Measurements from ENCODE around the gene COX19.
"Not testable (repeated sequence)": the region's sequence is repeated elsewhere in the genome, so short reads cannot be mapped to it uniquely, and the experiment has no call there.

COX19 gene

GRCh38 chr7:926061-927030, 49.0 kb downstream of the COX19 start:
- no peak for DNase-seq (ENCODE audit: low read depth, low spot score)

- no peak for DNase-seq (ENCODE audit: low read depth, low spot score)
Observed at GRCh38 chr7:925601-926000, 49.7 kb downstream of the COX19 start.

DNA sequence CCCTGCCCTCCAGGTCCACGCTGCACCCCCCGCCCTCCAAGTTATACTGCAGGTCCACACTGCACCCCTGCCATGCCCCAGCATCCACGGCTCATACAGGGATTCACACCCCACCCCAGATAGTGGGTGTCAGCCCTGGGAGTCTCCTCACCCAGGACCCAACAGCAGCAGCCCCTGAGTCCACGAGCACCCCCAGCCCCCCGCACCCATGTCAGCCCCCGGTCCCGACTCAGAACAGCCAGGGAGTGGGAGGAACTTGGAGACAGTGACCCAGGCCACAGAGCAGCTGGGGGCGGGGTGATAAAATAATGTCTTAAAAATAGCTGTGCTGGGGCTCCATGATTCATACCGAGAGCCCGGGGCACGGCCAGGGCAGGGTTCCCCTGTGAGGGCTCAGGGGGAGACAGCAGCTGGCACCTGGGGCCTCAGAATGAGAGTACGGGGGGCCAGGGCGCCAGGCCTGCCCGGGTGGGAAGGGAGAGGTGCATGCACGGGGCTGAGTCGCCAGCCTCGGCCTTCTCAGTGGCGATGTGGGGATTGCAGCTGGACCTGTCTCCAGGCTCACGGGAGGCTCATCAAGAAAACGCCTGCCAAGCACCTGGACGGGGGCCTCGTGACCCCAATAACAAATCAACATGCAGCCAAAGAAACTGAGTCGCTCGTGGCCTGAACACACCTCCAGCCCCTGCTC, 50.7 kb downstream of the COX19 start:
- no peak for DNase-seq (ENCODE audit: low read depth, low spot score)

DNA sequence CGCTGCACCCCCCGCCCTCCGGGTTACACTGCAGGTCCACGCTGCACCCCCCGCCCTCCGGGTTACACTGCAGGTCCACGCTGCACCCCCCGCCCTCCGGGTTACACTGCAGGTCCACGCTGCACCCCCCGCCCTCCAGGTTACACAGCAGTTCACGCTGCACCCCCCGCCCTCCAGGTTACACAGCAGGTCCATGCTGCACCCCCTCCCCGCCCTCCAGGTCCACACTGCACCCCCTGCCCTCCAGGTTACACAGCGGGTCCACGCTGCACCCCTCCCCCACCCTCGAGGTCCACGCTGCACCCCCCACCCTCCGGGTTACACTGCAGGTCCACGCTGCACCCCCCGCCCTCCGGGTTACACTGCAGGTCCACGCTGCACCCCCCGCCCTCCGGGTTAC, 51.3 kb downstream of the COX19 start:
- DNase-seq (ENCODE audit: low read depth, low spot score), result not testable (repeated sequence)

GRCh38 chr7:923108-924041, 52.0 kb downstream of the COX19 start:
- DNase-seq (ENCODE audit: low read depth, low spot score), result no peak

- no peak for DNase-seq (ENCODE audit: low read depth, low spot score)
Observed at GRCh38 chr7:922334-923107, 52.8 kb downstream of the COX19 start.

DNA sequence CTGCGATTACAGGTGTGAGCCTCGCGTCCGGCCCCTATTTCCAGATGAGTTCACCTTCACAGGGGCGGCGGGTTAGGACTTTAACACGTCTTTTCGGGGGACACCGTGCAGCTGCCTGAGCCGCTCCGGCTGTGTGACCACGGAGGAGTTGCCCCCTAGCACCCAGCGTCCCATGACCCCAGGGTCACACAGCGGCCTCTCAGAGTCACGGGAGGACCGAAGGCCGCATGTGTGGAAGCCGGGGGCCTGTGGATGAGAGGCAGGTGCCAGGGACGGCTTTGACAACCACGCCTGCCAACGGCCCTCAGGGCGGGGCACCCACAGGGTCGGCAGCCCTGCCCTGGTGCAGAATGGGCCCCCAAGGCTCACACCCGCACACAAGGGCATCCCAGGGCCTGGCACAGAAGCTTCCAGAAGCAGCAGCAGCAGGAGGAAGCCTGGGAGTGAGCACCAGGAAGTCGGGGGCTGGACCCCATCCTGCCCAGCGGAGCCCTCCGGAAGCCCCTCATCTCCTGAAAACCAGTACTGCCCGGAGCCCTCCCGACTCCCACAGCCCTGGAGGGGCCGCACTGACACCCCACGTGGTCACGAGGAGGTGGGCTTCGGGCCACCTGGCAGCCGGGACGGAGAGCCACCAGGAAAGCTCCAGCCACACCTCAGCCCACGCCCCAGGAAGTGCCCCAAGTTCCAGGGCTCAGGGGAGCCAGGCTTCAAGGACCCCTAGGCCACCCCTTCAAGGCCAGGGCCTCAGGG, 53.6 kb downstream of the COX19 start:
- no peak for DNase-seq (ENCODE audit: low read depth, low spot score)

DNA sequence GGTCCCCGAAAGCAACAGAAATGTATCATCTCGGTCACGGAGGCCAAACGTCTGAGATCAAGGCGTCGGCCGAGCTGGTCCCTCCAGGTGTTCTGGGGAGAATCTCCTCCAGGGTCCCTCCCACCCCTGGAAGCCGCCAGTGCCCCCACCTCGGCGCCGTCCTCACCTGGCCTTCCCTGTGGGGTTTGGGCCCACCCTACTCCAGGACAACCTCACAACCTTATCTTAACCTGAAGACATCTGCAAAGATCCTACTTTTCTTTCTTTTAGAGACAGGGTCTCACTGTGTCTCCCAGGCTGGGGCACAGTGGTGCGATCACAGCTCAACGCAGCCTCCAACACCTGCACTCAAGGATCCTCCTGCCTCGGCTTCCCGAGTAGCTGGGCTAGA, 54.3 kb downstream of the COX19 start:
- DNase-seq (ENCODE audit: low read depth, low spot score), result no peak

DNA sequence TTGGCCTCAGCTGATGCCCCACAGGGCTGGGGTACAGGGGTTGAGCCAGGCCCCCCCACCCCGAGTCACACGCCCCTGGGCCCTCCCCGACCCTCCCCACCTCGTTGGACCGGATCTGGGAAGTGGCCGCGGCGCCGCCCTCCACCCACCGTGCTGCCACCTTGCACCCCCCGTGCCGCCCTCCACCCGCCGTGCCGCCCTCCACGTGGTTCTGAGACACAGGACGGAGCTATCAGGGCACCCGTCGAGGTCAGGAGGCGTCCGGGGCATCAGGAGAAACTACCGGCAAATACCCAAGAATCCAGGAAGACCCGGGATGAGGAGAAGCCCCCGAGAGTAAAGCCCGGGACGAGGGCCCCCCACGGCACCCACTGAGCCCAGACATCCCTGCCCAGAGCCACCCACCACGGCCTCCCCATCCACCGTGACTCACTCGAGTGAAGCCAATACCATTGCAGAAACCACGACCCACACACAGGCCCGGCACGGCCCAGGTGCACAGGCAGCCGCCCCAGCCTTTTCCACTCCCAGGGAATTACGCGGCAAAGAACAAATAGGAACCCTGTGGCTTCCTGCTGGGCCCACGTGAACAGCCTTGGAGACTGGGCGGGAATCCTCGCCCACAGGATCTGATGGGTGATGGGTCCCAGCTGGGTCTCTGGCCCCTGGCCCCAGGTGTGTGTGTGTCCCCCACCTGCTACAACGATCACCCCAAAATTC, 54.8 kb downstream of the COX19 start:
- DNase-seq (ENCODE audit: low read depth, low spot score), result no peak

DNA sequence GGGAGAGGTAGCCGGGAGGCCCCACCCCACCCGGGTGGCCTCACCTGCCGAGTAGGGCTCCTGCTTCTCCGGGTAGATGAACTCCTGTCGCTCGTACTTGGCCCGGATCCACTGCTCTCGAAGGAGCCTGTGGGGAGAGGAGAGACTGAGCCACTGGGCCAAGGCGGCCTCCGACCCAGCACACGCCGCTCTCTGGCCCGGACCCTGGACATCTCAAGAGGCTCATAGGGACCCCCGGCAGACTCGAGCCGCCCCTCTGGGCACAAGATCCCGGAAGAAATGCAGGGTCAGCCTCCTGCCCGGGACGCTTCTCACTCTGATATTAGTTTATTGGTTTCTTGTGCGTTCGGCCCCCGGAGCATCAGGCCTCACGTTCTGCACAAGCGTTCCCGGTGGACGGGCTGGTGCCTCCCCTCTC, 55.4 kb downstream of the COX19 start:
- no peak for DNase-seq (ENCODE audit: low read depth, low spot score)

DNA sequence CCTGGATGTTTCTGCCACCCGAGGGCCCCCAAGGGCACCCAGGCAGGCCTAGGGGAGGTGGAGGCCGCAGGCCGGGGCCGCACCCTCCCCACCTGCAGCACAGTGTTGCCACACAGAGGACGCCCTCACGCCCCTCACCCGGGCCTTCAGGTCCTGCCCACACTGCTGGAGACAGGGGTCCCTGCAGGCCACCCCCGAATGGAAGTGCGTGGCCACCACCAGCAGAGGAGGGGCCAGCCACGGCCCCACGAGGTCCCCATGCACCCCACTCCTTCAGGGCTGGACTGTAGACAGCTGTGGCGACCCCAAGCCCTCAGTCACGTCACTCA, 56.3 kb downstream of the COX19 start:
- DNase-seq (ENCODE audit: low read depth, low spot score), result no peak

DNA sequence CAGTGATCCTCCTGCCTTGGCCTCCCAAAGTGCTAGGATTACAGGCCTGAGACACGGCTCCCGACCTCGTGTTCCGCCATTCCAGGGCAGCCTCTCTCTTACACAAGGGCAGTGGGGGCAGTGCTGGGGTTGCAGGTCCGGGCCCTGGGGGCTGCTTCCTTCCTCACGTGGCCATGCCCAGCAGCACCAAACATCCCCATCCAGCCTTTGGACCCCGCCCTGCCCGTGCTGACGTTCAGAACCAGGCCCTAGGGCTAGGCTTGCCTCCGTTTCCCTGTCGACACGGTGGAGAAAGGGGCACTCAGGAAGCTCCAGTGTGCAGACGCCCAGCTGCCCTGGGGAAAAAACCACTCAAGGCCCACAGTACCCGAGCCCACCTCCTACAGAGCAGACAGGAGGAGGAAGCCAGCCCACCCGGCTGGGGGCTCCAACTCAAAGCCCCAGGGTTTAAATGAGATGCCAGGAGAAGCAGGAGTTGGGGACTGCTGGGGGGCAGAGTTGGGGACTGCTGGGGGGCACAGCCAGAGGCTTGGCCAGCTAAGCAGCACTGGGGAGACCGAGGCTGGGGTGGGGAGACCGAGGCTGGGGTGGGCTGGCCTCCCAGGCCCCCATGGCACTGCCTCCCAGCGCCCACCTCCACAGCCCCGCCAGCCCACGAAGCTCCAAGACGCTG, 56.8 kb downstream of the COX19 start:
- no peak for DNase-seq (ENCODE audit: low read depth, low spot score)

DNA sequence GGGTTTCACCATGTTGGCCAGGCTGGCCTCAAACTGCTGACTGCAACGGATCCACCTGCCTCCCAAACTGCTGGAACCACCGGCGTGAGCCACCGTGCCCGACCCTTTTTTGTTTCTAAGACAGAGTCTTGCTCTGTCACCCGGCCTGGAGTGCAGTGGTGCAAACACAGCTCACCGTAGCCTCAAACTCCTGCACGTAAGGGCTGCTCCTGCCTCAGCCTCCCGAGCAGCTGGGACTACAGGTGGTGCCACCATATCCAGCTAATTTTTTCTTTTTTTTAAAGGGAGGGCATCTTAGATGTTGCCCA, 57.3 kb downstream of the COX19 start:
- DNase-seq (ENCODE audit: low read depth, low spot score), result no peak

DNA sequence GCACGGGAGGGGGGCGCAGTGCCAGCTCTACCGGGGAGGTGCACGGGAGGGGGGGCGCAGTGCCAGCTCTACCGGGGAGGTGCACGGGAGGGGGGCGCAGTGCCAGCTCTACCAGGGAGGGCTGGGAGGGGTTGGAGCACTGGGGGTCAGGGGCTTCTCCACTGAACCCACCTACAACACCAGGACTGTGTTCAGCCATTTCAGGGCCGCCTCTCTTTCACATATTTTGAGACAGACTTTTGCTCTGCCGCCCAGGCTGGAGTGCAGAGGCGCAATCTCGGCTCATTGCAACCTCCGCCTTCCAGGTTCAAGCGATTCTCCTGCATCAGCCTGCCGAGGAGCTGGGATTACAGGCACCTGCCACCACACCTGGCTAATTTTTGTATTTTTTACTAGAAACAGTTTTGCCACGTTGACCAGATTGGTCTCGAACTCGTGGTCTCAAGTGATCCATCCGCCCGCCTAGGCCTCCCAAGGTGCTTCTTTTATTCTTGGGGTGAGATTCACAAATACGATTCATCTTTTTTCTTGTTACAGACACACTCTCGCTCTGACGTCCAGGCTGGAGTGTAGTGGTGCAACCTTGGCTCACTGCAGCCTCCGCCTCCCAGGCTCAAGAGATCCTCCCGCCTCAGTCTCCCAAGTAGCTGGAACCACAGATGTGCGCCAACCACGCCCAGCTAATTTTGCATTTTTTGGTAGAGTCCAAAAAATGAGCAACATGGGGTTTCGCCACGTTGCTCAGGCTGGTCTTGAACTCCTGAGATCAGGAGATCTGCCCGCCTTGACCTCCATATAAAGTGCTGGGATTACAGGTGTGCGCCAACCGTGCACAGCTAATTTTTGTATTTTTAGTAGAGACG, 57.9 kb downstream of the COX19 start:
- DNase-seq (ENCODE audit: low read depth, low spot score), result no peak

DNA sequence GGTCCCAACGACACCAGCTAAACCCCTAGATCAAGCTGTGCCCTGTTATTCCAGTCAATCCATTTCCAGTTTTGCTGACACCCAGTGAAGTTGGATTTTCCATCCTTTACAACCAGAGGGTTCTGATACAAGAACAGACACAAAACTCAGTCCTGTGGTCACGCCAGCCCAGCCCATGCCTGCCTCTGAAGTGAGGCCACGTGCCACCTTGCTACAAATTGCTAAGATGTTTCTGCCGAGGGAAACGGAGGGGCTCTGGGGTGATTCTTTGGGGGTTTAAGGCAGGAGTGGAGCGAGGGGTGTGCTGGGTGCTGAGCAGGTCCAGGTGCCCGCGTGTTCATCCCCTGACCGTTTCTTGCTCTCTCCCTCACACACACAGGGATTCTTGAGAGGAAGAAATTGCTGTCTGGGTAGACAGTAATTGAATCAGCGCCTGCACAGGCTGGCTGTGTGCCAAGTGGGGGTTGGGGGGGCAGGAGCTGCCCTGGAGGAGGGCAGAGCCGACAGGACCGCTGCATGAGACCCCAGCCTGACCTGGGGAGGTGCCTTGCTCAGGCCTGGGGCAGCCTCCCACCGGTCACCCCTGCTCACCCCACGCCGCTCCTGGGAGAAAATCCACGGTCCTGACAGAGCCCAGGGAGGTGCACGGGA, 58.9 kb downstream of the COX19 start:
- no peak for DNase-seq (ENCODE audit: low read depth, low spot score)
